HUES6 (cell line): ENCODE measurements around the gene PRKG2.
"Not testable (repeated sequence)": the region's sequence is repeated elsewhere in the genome, so short reads cannot be mapped to it uniquely, and the experiment has no call there.

Experiments
- H3K27ac ChIP-seq: 2 replicates; pipeline ENCODE4 v1.7.0; 2013; ENCODE audit warnings: low read depth, mild to moderate bottlenecking, low read length, inconsistent platforms
- H3K27me3 ChIP-seq: 2 replicates; pipeline ENCODE4 v1.6.1; 2013; ENCODE audit warnings: low read length; ENCODE audit not compliant: control insufficient read depth, insufficient read depth
- H3K36me3 ChIP-seq: 2 replicates; pipeline ENCODE4 v1.6.1; 2013; ENCODE audit warnings: low read length; ENCODE audit not compliant: control insufficient read depth, insufficient read depth
- H3K4me1 ChIP-seq: 2 replicates; pipeline ENCODE4 v1.6.1; 2013; ENCODE audit warnings: low read length; ENCODE audit not compliant: control insufficient read depth, insufficient read depth
- H3K4me3 ChIP-seq: 2 replicates; pipeline ENCODE4 v1.5.1; 2013; ENCODE audit warnings: low read depth, low read length
- H3K9ac ChIP-seq: one replicate; pipeline ENCODE4 v1.6.1; 2013; ENCODE audit warnings: mild to moderate bottlenecking, low read length
- H3K9me3 ChIP-seq: 2 replicates; pipeline ENCODE4 v1.6.1; 2013; ENCODE audit warnings: low read depth, low read length; ENCODE audit not compliant: control insufficient read depth, insufficient read depth

PRKG2 gene

GRCh38 chr4:81235982-81236749 lies 21.1 kb upstream of the PRKG2 start:
- Histone ChIP-seq H3K9me3 (peaks cover 19% of the 10 kb centered on the region), H3K4me1 (no peaks in the 10 kb centered on the region), H3K27me3 (no peaks in the 10 kb centered on the region), H3K27ac (no peak overlapping the region), H3K36me3 (no peaks in the 10 kb centered on the region), H3K4me3 (no peak overlapping the region), H3K9ac (no peak overlapping the region)

GRCh38 chr4:81227968-81228367 lies 12.9 kb upstream of the PRKG2 start:
- H3K27ac ChIP-seq = no peak overlapping the region
- no peak overlapping the region for H3K9ac ChIP-seq
- H3K4me3 ChIP-seq = no peak overlapping the region
- peaks cover 13% of the 10 kb centered on the region; the same call in 1 of the 2 replicates for H3K4me1 ChIP-seq
- peaks cover 27% of the 10 kb centered on the region for H3K9me3 ChIP-seq
- H3K36me3 ChIP-seq = no peaks in the 10 kb centered on the region
- H3K27me3 ChIP-seq = no peaks in the 10 kb centered on the region

GRCh38 chr4:81227138-81227537 lies 12.1 kb upstream of the PRKG2 start:
- no peak overlapping the region for H3K9ac ChIP-seq
- H3K4me1 ChIP-seq = peaks cover 13% of the 10 kb centered on the region; the same call in 1 of the 2 replicates
- no peaks in the 10 kb centered on the region for H3K36me3 ChIP-seq
- no peaks in the 10 kb centered on the region for H3K27me3 ChIP-seq
- no peak overlapping the region for H3K27ac ChIP-seq
- no peak overlapping the region for H3K4me3 ChIP-seq
- H3K9me3 ChIP-seq = peaks cover 19% of the 10 kb centered on the region

- H3K27me3 ChIP-seq = no peaks in the 10 kb centered on the region
- H3K9ac ChIP-seq = no peak overlapping the region
- H3K27ac ChIP-seq = no peak overlapping the region
- H3K4me1 ChIP-seq = peaks cover 17% of the 10 kb centered on the region
- no peaks in the 10 kb centered on the region for H3K36me3 ChIP-seq
- H3K4me3 ChIP-seq = no peak overlapping the region
- H3K9me3 ChIP-seq = 0 out of 2 replicates have a peak, but pooled peaks cover 2% of the 10 kb centered on the region
Observed at GRCh38 chr4:81225252-81225651, 10.2 kb upstream of the PRKG2 start.

- not testable (repeated sequence) for H3K27ac ChIP-seq, H3K9ac ChIP-seq, H3K27me3 ChIP-seq, H3K4me3 ChIP-seq, H3K9me3 ChIP-seq, H3K4me1 ChIP-seq, H3K36me3 ChIP-seq
Observed at GRCh38 chr4:81222082-81222472, 7.1 kb upstream of the PRKG2 start.

- H3K4me3 ChIP-seq = no peak overlapping the region
- no peak overlapping the region for H3K9ac ChIP-seq
- H3K4me1 ChIP-seq = peaks cover 3% of the 10 kb centered on the region; the same call in 1 of the 2 replicates
- 0 out of 2 replicates have a peak, but pooled peaks cover 2% of the 10 kb centered on the region for H3K9me3 ChIP-seq
- no peaks in the 10 kb centered on the region for H3K36me3 ChIP-seq
- H3K27ac ChIP-seq = no peak overlapping the region
- peaks cover 14% of the 10 kb centered on the region for H3K27me3 ChIP-seq
Observed at GRCh38 chr4:81221303-81222081, 6.5 kb upstream of the PRKG2 start.

GRCh38 chr4:81220271-81220670 lies 5.2 kb upstream of the PRKG2 start:
- H3K9ac ChIP-seq = no peak overlapping the region
- no peak overlapping the region for H3K4me3 ChIP-seq
- H3K27ac ChIP-seq = no peak overlapping the region
- peaks cover 3% of the 10 kb centered on the region; the same call in 1 of the 2 replicates for H3K4me1 ChIP-seq
- H3K36me3 ChIP-seq = no peaks in the 10 kb centered on the region
- peaks cover 26% of the 10 kb centered on the region for H3K27me3 ChIP-seq
- 0 out of 2 replicates have a peak, but pooled peaks cover 2% of the 10 kb centered on the region for H3K9me3 ChIP-seq

GRCh38 chr4:81218206-81218605 lies 3.2 kb upstream of the PRKG2 start:
- H3K4me1 ChIP-seq = peaks cover 3% of the 10 kb centered on the region; the same call in 1 of the 2 replicates
- no peak overlapping the region for H3K4me3 ChIP-seq
- no peaks in the 10 kb centered on the region for H3K36me3 ChIP-seq
- no peaks in the 10 kb centered on the region for H3K9me3 ChIP-seq
- no peak overlapping the region for H3K9ac ChIP-seq
- no peak overlapping the region for H3K27ac ChIP-seq
- peaks cover 47% of the 10 kb centered on the region for H3K27me3 ChIP-seq

GRCh38 chr4:81217779-81218178 lies 2.8 kb upstream of the PRKG2 start:
- H3K36me3 ChIP-seq = no peaks in the 10 kb centered on the region
- no peak overlapping the region for H3K27ac ChIP-seq
- peaks cover 51% of the 10 kb centered on the region for H3K27me3 ChIP-seq
- H3K4me1 ChIP-seq = peaks cover 3% of the 10 kb centered on the region; the same call in 1 of the 2 replicates
- H3K4me3 ChIP-seq = no peak overlapping the region
- no peaks in the 10 kb centered on the region for H3K9me3 ChIP-seq
- H3K9ac ChIP-seq = no peak overlapping the region

- H3K4me1 ChIP-seq = no peaks in the 10 kb centered on the region
- H3K4me3 ChIP-seq = peak overlapping the region; percentile 70
- H3K9ac ChIP-seq = no peak overlapping the region
- H3K27ac ChIP-seq = no peak overlapping the region
- H3K36me3 ChIP-seq = no peaks in the 10 kb centered on the region
- no peaks in the 10 kb centered on the region for H3K9me3 ChIP-seq
- peaks cover 69% of the 10 kb centered on the region for H3K27me3 ChIP-seq
Observed at GRCh38 chr4:81215931-81216330, 909 bp upstream of the PRKG2 start.
